HG03354 (cell line): ENCODE measurements around the gene IL27RA.

Experiments used
- ATAC-seq: cut with Tn5 transposase; IDR thresholded peaks from one replicate; pipeline ENCODE4 v1.9.1; 2021; ENCODE audit warnings: mild to moderate bottlenecking; ENCODE audit not compliant: unreplicated experiment, poor library complexity, severe bottlenecking

IL27RA gene

GRCh38 chr19:14101003-14101545, 69.5 kb downstream of the IL27RA start:
- ATAC-seq = no peak

- no peak for ATAC-seq
These were observed 70.6 kb downstream of the IL27RA start for GRCh38 chr19:14102102-14102696.

GRCh38 chr19:14102756-14103155, 71.2 kb downstream of the IL27RA start:
- ATAC-seq = no peak
